Brain microvascular endothelial cell (primary cell): ENCODE measurements around the gene NBPF3.
"Not testable (repeated sequence)": the region's sequence is repeated elsewhere in the genome, so short reads cannot be mapped to it uniquely, and the experiment has no call there.

Experiments
- DNase-seq: peaks from one replicate; pipeline ENCODE4 v3.0.0-alpha.2; 2020
- H3K27ac ChIP-seq: fragments of 250-450 bp; sonication (Bioruptor Pico); 2 replicates; pipeline ENCODE4 v1.5.1; 2020; ENCODE audit warnings: mild to moderate bottlenecking, moderate library complexity
- H3K27me3 ChIP-seq: fragments of 250-450 bp; sonication (Bioruptor Pico); replicated peaks from 2 replicates; pipeline ENCODE4 v1.5.1; 2020; ENCODE audit warnings: mild to moderate bottlenecking
- H3K36me3 ChIP-seq: fragments of 250-450 bp; sonication (Bioruptor Pico); replicated peaks from 2 replicates; pipeline ENCODE4 v1.5.1; 2020; ENCODE audit warnings: mild to moderate bottlenecking
- H3K4me3 ChIP-seq: 2 replicates; pipeline ENCODE4 v1.5.1; 2011; ENCODE audit warnings: low read depth, mild to moderate bottlenecking, control low read depth, low read length, moderate library complexity
- CTCF ChIP-seq: IDR thresholded peaks from 2 replicates; pipeline ENCODE4 v1.5.1; 2011; ENCODE audit warnings: low read depth, mild to moderate bottlenecking, moderate library complexity, low read length, control low read depth, inconsistent platforms; ENCODE audit errors: missing control alignments
- in situ Hi-C: cut with HindIII; loops from 2 replicates; pipeline ENCODE4 v1.10.0; 2017; ENCODE audit warnings: low sequenced_read_pairs, low pct_ligation_motif_present

Gene NBPF3

GRCh38 chr1:21447311-21447710 lies 7.4 kb downstream of the NBPF3 start:
- H3K36me3 ChIP-seq, result no peaks in the 10 kb centered on the region
- DNase-seq, result no peak
- no peak overlapping the region for H3K4me3 ChIP-seq
- in situ Hi-C loops, result no loop called here
- no peak overlapping the region for H3K27ac ChIP-seq
- H3K27me3 ChIP-seq, result no peaks in the 10 kb centered on the region
- no peak for TF ChIP-seq CTCF

GRCh38 chr1:21449906-21450305 lies 10.0 kb downstream of the NBPF3 start:
- no peak for DNase-seq
- in situ Hi-C loops, result no loop called here
- no peaks in the 10 kb centered on the region for H3K27me3 ChIP-seq

GRCh38 chr1:21451212-21451611 lies 11.3 kb downstream of the NBPF3 start:
- no peaks in the 10 kb centered on the region for H3K27me3 ChIP-seq
- no peak overlapping the region for H3K4me3 ChIP-seq
- H3K27ac ChIP-seq, result peak overlapping the region; percentile 29
- TF ChIP-seq CTCF, result no peak
- no peak for DNase-seq
- in situ Hi-C loops, result no loop called here
- H3K36me3 ChIP-seq, result no peaks in the 10 kb centered on the region

More at GRCh38 chr1:21449906-21450305, 10.0 kb downstream of the NBPF3 start:
- TF ChIP-seq CTCF, result no peak
- Histone ChIP-seq H3K36me3 (no peaks in the 10 kb centered on the region), H3K4me3 (no peak overlapping the region), H3K27ac (no peak overlapping the region)

GRCh38 chr1:21451981-21452411 lies 12.1 kb downstream of the NBPF3 start:
- in situ Hi-C loops, result no loop called here
- TF ChIP-seq CTCF, result no peak

GRCh38 chr1:21453964-21454614 lies 14.2 kb downstream of the NBPF3 start:
- DNase-seq, result peak; percentile 57
- H3K36me3 ChIP-seq, H3K4me3 ChIP-seq, H3K27ac ChIP-seq, H3K27me3 ChIP-seq, in situ Hi-C loops: not testable (repeated sequence)

More at GRCh38 chr1:21451981-21452411, 12.1 kb downstream of the NBPF3 start:
- Histone ChIP-seq H3K36me3 (no peaks in the 10 kb centered on the region), H3K4me3 (no peak overlapping the region), H3K27me3 (no peaks in the 10 kb centered on the region), H3K27ac (peak overlapping the region; percentile 29)
- peak; percentile 31 for DNase-seq

- H3K27me3 ChIP-seq, DNase-seq, H3K27ac ChIP-seq, H3K36me3 ChIP-seq, H3K4me3 ChIP-seq, in situ Hi-C loops: not testable (repeated sequence)
These were observed 15.0 kb downstream of the NBPF3 start for GRCh38 chr1:21454904-21455303.

GRCh38 chr1:21457654-21458053 lies 17.7 kb downstream of the NBPF3 start:
- Histone ChIP-seq H3K27me3 (no peaks in the 10 kb centered on the region), H3K36me3 (no peaks in the 10 kb centered on the region), H3K4me3 (no peak overlapping the region), H3K27ac (no peak overlapping the region)
- TF ChIP-seq CTCF, result no peak
- in situ Hi-C loops, result no loop called here
- DNase-seq, result no peak

- H3K27me3 ChIP-seq, in situ Hi-C loops, H3K27ac ChIP-seq: not testable (repeated sequence)
These were observed 25.2 kb downstream of the NBPF3 start for GRCh38 chr1:21465127-21465526.

GRCh38 chr1:21467946-21468345 lies 28.0 kb downstream of the NBPF3 start:
- H3K4me3 ChIP-seq, H3K36me3 ChIP-seq, H3K27ac ChIP-seq, in situ Hi-C loops, DNase-seq, H3K27me3 ChIP-seq: not testable (repeated sequence)

More at GRCh38 chr1:21465127-21465526, 25.2 kb downstream of the NBPF3 start:
- DNase-seq, H3K4me3 ChIP-seq, H3K36me3 ChIP-seq: not testable (repeated sequence)
